Gastrocnemius medialis (tissue), 4 donors: ENCODE results near the gene NMT2.

ENCODE experiments used
- POLR2A ChIP-seq, 2 donors: fragments of 450-650 bp; IDR thresholded peaks; one replicate each; pipeline ENCODE4 v1.6.1; 2017; ENCODE audit warnings: antibody characterized with exemption in 2 of 2, mild to moderate bottlenecking in 2 of 2, moderate library complexity in 2 of 2
- TF ChIP-seq, protein P1 (sequence below), 5 experiments: fragments of 450-650 bp in 3 of 5; fragments of 200-600 bp in 2 of 5; sonication (generic) in 2 of 5; IDR thresholded peaks in 4 of 5; conservative IDR thresholded peaks in 1 of 5; 1 replicate in 4 of 5; 2 replicates in 1 of 5; pipeline ENCODE4 v1.5.1; 2016 to 2019; ENCODE audit warnings: antibody characterized with exemption in 5 of 5, mild to moderate bottlenecking in 3 of 5, moderate library complexity in 3 of 5

DNA sequence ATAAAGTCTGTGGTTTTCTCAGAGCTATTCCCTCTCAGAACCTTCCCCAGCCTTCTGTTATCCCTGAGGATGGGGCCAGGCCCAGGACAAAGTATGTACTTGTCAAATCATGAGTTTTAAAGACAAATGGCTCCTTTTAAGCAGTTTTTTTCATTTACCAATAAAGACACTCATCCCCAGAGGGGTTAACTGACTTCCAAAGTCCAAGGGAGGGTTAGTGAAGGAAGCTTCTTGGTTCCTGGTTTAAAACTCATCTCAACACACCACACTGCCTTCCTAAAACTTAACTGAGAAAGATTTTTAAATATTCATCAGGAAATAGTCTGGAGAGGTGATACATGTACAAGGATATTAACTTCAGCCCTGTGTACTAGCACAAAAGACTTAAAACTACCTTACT is 15.9 kb downstream of the NMT2 start:
- TF ChIP-seq, protein P1, sequence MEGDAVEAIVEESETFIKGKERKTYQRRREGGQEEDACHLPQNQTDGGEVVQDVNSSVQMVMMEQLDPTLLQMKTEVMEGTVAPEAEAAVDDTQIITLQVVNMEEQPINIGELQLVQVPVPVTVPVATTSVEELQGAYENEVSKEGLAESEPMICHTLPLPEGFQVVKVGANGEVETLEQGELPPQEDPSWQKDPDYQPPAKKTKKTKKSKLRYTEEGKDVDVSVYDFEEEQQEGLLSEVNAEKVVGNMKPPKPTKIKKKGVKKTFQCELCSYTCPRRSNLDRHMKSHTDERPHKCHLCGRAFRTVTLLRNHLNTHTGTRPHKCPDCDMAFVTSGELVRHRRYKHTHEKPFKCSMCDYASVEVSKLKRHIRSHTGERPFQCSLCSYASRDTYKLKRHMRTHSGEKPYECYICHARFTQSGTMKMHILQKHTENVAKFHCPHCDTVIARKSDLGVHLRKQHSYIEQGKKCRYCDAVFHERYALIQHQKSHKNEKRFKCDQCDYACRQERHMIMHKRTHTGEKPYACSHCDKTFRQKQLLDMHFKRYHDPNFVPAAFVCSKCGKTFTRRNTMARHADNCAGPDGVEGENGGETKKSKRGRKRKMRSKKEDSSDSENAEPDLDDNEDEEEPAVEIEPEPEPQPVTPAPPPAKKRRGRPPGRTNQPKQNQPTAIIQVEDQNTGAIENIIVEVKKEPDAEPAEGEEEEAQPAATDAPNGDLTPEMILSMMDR (IDR thresholded peaks at IDR 0.05 in 4 of 5, conservative IDR thresholded peaks at IDR 0.05 in 1 of 5) = no peak
- no peak for TF ChIP-seq POLR2A (IDR thresholded peaks at IDR 0.05)
